ENCODE data around the gene TEPSIN.

Gene TEPSIN

DNA sequence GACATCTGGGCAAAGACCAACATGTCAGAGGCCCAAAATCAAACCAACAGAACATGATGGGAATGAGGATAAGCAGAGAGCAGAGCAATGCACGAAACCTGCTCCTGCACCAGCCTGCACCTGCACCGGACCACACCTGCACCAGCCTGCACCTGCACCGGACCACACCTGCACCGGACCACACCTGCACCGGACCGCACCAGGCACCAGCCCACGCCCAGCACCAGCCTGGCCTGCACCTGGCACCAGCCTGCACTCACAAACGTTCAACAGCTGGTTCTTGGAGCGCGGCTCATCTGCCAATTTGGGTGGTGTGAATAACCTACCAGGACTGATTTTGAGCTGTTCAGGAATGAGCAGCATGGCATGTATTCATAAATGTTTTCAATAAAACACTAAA, 34.3 kb downstream of the TEPSIN start:
- H3K4me1 Mint-ChIP-seq = peaks cover 8 to 11% of the 10 kb centered on the region in 2 donors
- no peak overlapping the region for H3K4me3 Mint-ChIP-seq

DNA sequence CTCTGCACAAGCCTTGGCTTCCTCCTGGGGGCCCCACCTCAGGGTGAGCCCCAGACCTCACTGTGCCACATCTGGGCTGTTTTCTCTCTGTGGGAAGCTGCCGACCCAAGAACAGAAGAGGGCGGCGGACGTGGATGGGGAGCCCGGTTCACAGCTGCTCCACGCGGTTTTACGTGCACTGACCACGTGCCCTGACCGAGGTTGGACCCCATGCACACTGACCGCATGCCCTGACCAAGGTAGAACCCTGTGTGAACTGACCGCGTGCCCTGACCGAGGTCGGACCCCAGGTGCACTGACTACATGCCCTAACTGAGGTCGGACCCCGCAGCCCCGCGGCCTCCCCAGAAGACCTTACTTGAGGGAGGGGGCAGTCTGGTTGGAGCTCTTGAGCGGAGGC, 35.7 kb downstream of the TEPSIN start:
- Mint-ChIP-seq H3K9me3 (no peaks in the 10 kb centered on the region), H3K27ac (no peak overlapping the region), H3K4me1 (peaks cover 8 to 9% of the 10 kb centered on the region in 2 donors), H3K4me3 (no peak overlapping the region), H3K36me3 (peaks cover 35 to 36% of the 10 kb centered on the region in 2 donors), H3K27me3 (no peaks in the 10 kb centered on the region)
- DNase-seq = no peak
- ATAC-seq (replicated peaks) = no peak

More for the DNA sequence above, 34.3 kb downstream of the TEPSIN start:
- ATAC-seq (replicated peaks) (no peak), DNase-seq (no peak)
- peaks cover 33 to 35% of the 10 kb centered on the region in 2 donors for H3K36me3 Mint-ChIP-seq
- no peaks in the 10 kb centered on the region for H3K27me3 Mint-ChIP-seq
- H3K27ac Mint-ChIP-seq = no peak overlapping the region
- H3K9me3 Mint-ChIP-seq = no peaks in the 10 kb centered on the region

DNA sequence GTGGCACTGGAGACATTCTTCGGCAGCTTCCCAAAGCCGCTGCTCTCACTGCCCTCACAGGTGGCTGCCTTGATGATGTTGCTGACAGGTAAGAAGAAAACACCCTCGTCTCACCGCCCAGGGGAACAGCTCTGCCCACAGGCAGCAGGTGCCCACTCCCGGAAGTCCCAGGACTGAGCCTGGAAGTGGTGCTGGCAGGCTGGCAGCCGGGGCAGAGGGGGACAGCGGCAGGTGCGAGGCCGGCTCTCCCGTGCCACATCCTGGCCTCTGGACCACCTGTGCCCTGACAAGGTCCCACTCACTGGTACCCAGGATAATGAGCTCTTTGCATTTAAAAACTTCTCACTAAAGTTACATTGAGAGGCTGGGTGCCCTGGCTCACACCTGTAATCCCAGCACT, 36.5 kb downstream of the TEPSIN start:
- Mint-ChIP-seq H3K9me3 (no peaks in the 10 kb centered on the region), H3K27me3 (no peaks in the 10 kb centered on the region), H3K36me3 (peaks cover 31 to 36% of the 10 kb centered on the region in 2 donors), H3K4me3 (no peak overlapping the region), H3K27ac (no peak overlapping the region), H3K4me1 (peaks cover 1 to 2% of the 10 kb centered on the region in 2 donors)
- DNase-seq = no peak
- no peak for ATAC-seq (replicated peaks)

DNA sequence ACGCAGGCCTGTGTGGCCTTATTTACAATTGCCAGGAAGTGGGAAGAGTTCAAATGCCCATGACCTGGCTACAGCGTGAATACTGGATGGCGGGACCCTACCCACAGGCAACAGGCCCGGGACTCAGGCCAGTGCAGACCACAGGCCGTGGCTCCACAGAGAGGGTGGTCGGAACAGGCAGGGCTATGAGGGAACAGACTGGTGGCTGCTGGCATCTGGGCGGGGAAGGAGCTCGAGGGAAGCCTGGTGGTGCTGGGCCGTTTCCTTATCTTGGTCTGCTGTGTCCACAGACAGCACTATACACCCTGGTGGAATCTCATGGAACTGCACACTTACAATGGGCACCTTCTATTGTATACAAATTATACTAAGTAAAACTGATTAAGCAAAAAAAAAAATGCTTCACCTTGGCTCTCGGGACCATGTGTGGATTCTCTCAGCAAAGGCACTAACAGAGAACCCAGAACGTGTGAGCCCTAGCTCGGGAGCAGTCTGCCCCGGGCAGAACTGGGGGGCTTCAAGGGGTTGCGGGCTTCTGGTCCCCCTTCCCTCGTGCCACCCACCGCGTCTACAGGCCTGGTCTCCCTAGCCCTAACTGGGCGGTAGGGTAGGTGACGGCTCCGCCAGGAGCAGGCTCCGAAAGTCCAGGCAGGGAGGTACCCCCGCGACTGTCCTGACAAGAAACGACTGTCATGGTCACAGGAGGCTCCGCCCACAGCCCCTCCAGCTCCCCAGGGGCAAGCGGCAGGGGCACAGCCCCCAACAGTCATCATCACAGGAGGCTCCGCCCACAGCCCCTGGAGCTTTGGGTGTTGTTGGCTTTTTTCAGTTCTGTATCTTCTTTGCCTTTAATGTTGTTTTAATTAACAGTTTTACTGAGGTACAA, 37.9 kb downstream of the TEPSIN start:
- Mint-ChIP-seq H3K9me3 (no peaks in the 10 kb centered on the region), H3K27me3 (no peaks in the 10 kb centered on the region), H3K27ac (no peak overlapping the region), H3K4me1 (peaks cover 0 to 2% of the 10 kb centered on the region in 2 donors), H3K4me3 (no peak overlapping the region), H3K36me3 (peaks cover 27 to 29% of the 10 kb centered on the region in 2 donors)
- DNase-seq (no peak), ATAC-seq (replicated peaks) (peak; percentile 87 to 91)

DNA sequence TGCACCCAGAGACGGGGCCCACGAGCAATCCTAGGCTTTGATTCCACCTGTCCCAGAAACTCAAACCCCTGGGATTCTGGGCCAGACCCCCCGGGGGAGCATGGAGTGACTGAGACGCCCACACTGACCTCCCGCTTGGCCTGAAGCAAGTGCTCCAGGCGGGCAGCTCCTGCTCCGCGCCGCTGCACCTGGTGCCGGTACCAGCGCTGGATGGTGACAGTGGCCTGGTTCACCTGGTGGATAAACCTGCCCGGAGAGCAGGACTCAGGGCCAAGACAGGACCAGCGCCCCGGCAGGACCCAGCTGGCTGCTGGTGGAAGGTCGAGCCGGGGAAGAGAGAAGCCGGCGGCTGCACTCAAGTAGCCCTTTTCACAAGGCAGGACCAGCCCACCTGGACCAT, 38.7 kb downstream of the TEPSIN start:
- Mint-ChIP-seq H3K9me3 (no peaks in the 10 kb centered on the region), H3K4me1 (peaks cover 0 to 2% of the 10 kb centered on the region in 2 donors), H3K4me3 (no peak overlapping the region), H3K36me3 (peaks cover 27 to 29% of the 10 kb centered on the region in 2 donors), H3K27ac (no peak overlapping the region), H3K27me3 (no peaks in the 10 kb centered on the region)
- DNase-seq = no peak
- ATAC-seq (replicated peaks) = no peak

DNA sequence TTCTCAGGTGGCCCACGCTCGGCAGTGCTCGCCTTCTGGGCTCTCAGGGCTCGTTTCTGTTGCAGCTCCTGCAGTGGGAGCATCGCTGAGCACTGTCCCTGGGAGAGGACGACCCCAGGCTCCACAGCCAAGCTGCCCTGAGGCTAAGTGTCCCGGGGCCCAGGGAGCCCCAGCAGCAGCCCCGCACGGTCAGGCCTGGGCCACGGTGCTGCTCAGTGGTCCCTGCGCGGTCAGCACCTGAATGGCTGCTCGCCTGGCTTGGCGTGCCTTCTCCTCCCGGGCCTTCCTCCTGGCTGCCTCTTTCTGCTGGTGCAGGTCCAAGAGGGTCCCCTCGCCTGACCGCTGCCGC, 39.4 kb downstream of the TEPSIN start:
- H3K36me3 Mint-ChIP-seq = peaks cover 23 to 29% of the 10 kb centered on the region in 2 donors
- no peak overlapping the region for H3K27ac Mint-ChIP-seq
- H3K9me3 Mint-ChIP-seq = no peaks in the 10 kb centered on the region
- no peak overlapping the region for H3K4me3 Mint-ChIP-seq
- no peak for ATAC-seq (replicated peaks)
- DNase-seq = no peak
- peaks cover 0 to 2% of the 10 kb centered on the region in 2 donors for H3K4me1 Mint-ChIP-seq
- H3K27me3 Mint-ChIP-seq = no peaks in the 10 kb centered on the region

DNA sequence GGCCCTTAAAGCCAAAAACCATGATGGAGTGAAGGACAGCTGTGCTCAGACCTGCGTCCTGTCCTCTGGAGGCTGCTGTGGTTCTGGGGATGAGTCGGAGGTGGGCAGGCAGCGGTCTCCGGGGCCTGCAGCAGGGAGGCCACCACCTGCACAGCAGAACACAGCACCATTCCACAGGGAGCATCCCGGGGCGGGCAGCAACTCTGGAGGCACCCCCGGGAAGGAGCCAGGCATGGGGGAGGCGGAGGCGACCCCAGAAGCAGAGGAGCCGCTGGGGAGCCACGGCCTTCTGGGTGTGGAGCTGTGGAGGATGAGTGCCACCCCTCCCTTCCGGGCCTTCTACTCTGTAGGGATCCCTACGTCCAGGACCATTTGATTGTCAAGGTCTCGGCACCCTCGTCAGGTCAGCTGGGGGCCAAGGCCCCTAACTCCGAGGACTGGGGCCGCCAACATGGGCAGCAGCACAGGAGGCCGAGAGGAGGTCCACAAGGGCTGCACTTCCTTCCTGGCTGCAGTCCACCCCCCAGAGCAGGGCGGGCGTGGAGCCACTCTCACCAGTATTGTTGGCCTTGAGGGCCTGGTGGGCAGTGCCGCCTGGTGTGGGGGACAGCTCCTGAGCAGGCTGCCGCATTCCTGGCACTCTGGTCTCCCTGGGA, 39.9 kb downstream of the TEPSIN start:
- Mint-ChIP-seq H3K4me3 (no peak overlapping the region), H3K27ac (no peak overlapping the region), H3K4me1 (peaks cover 0 to 2% of the 10 kb centered on the region in 2 donors), H3K9me3 (no peaks in the 10 kb centered on the region), H3K27me3 (no peaks in the 10 kb centered on the region), H3K36me3 (peaks cover 25 to 34% of the 10 kb centered on the region in 2 donors)
- no peak for ATAC-seq (replicated peaks)
- DNase-seq = no peak

DNA sequence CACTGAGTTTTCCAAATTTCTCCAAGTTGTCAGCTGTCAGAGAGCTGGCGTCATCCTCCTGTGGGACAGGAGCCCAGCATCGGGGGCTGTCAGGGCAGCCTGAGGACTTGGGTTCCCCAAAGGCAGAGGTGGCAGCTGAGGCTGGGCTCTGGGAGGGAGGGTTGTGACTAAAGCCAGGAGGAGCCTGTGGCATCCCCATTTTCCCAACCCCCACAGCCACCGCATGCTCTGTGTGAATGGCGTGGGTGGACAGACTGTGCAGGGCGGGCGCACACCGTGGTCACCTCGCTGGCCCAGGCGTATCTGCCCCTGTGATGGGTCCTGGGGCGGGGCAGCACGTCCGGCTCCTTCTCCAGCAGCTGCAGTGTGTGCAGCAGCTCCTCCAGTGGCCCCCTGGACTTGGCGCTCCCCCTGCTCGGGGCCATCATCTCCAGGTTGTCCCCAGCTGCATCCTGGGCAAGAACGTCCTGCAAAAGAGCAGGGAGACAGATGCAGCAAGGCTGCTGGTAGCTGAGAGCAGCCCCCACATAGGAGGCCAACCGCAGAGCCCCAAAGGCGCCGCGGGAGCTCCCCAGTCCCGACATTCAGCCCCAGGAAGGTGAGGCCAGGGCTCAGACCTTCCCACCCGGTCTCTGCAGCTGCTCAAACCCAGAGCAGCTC, 40.9 kb downstream of the TEPSIN start:
- ATAC-seq (replicated peaks) = no peak
- no peak overlapping the region for H3K4me3 Mint-ChIP-seq
- H3K27ac Mint-ChIP-seq = no peak overlapping the region
- no peak for DNase-seq
- peaks cover 21 to 26% of the 10 kb centered on the region in 2 donors for H3K36me3 Mint-ChIP-seq
- H3K27me3 Mint-ChIP-seq = no peaks in the 10 kb centered on the region
- peaks cover 0 to 4% of the 10 kb centered on the region in 2 donors for H3K4me1 Mint-ChIP-seq
- no peaks in the 10 kb centered on the region for H3K9me3 Mint-ChIP-seq

DNA sequence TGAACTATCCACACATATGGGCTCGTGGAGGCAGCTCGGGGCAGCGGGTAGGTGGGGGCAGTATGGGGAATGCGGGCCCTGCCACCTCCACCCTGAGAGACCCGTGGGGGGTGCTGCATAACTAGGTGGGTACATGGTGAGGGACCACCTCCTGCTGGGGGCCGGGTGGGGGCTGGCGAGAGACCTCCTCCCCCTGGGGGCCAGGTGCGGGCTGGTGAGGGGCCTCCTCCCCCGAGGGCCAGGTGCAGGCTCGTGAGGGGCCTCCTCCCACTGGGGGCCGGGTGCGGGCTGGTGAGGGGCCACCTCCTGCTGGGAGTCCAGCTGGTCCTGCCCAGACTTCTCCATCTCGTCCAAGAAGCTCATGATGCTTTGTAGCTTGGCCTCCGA, 41.5 kb downstream of the TEPSIN start:
- Mint-ChIP-seq H3K27me3 (no peaks in the 10 kb centered on the region), H3K36me3 (peaks cover 16 to 22% of the 10 kb centered on the region in 2 donors), H3K9me3 (no peaks in the 10 kb centered on the region), H3K27ac (no peak overlapping the region), H3K4me1 (peaks cover 0 to 4% of the 10 kb centered on the region in 2 donors), H3K4me3 (no peak overlapping the region)
- DNase-seq (no peak), ATAC-seq (replicated peaks) (no peak)

DNA sequence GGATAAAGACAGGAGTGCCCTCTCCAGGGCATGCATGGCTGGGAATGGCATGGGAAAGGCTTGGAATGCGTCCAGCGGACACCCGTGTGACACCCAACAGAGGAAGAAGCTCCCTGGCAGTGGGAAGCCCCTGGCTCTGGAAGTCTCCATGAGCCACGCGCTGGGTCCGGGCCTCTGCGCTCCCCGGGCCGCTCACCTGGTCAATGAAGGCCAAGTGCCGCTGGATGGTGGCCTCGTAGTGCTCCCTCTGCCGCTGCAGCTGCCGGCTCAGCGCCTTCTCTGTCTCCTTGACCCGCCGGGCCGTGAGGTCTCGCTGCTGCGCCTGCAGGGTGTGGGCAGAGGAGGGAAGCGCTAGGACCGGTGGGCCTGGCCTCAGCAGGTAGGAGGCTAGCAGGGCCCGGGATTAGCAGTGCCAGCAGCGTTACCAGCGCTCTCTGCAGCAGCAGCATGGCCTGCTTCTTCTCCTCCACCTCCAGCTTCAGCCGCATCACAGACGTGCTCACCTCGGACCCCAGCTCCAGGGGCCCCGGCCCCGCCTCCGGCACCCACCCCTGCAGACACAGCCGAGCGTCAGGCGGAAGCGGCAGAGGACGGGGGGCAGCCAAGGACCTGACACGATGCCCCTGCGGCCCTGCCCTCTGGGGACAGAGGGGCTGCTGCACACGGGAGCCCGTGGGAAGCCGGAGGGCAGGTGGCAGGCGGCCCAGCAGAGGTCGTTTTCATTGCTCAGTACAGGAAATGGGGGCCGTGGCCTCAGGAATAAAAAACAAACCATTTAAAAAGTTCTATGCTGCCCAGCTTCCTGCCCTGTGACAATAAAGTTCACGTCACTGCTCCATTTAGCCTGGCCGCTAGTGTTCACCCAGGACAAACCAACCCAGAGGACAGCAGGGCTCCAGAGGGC, 42.1 kb downstream of the TEPSIN start:
- no peak overlapping the region for H3K4me3 Mint-ChIP-seq
- H3K9me3 Mint-ChIP-seq = no peaks in the 10 kb centered on the region
- DNase-seq (no peak), ATAC-seq (replicated peaks) (no peak)
- H3K4me1 Mint-ChIP-seq = peaks cover 0 to 2% of the 10 kb centered on the region in 2 donors
- peaks cover 14 to 18% of the 10 kb centered on the region in 2 donors for H3K36me3 Mint-ChIP-seq
- H3K27ac Mint-ChIP-seq = no peak overlapping the region
- no peaks in the 10 kb centered on the region for H3K27me3 Mint-ChIP-seq

DNA sequence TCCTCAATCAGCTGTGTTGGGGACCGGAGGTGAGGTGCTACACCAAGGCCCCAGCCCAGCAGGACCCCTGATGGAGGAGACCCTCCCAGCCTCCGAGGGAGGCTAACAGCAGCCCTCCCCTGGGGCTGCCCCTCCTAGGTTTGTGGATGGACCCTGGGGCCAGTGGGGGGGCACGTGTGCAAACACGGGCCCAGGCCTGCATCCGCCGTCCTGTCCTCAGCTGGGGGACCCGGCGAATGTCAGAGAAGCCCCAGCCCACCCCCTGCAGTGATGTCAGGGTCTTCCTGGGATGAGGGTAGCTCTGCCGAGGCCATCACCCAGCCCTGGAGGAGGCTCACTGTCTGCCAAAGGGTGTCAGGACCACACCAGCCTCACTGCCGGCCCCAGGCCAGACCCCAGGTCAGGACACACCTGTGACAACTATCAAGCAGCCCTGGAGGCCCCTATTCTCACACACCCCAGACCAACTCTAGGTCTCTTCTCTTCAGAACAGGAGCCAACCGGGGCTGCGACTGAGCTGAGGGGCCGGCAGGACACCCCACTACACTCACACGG, 42.8 kb downstream of the TEPSIN start:
- Mint-ChIP-seq H3K27ac (no peak overlapping the region), H3K36me3 (peaks cover 14 to 18% of the 10 kb centered on the region in 2 donors), H3K27me3 (no peaks in the 10 kb centered on the region), H3K9me3 (no peaks in the 10 kb centered on the region), H3K4me3 (no peak overlapping the region), H3K4me1 (peaks cover 0 to 2% of the 10 kb centered on the region in 2 donors)
- DNase-seq (no peak), ATAC-seq (replicated peaks) (no peak)

DNA sequence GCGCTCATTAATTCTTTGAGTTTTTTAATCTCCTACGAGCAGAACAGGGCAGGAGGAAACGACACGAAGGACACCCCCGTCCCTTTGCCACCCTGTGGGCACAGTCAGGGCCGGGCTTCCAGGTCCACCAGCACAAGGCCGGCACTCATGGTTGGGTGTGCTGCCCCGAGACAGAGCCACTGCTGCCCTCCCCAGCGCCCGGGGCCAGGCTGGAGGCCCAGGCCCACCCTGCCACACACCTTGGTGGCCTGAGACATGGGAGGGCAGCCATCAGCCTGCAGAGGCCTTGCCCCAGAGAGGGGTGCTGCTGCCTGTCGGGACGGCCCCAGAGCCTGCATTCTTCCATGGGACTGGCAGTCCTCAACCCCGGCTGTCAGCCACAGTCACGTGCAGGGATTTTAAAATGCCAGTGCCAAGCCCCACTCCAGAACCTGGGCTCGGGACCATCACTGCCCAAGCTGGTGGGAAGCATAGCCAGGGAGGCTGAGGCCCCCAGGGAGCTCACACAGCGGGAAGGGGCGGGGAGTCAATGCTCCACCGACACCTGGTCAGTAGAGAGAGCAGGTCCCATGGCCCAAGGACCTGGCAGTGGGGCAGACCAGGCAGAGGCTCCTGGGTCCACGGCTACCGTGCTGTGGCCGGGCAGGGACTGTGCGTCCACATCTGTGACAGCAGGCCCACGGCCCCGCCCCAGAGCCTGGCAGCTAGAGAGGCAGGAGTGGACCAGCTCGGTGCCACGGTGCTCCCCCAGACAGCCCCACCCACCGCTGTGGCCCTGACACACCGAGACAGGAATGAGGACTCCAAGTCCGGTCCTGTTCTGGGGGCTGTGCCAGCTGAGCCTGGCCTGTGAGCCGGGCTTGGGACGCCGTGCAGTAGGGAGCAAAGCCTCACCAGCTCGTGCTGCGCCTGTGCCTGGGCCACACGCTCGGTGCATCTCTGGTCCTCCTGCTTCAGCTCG, 43.6 kb downstream of the TEPSIN start:
- no peak for ATAC-seq (replicated peaks)
- no peak for DNase-seq
- H3K9me3 Mint-ChIP-seq = no peaks in the 10 kb centered on the region

More for the DNA sequence above, 43.6 kb downstream of the TEPSIN start:
- no peaks in the 10 kb centered on the region for H3K27me3 Mint-ChIP-seq
- H3K4me1 Mint-ChIP-seq = peaks cover 0 to 2% of the 10 kb centered on the region in 2 donors
- H3K4me3 Mint-ChIP-seq = no peak overlapping the region
- no peak overlapping the region for H3K27ac Mint-ChIP-seq
- peaks cover 15 to 18% of the 10 kb centered on the region in 2 donors for H3K36me3 Mint-ChIP-seq
